ENCODE measurements around the gene ALPL. TPM values are rescaled to one million over a fixed set of nuclear protein-coding genes. Genes with fewer than 3 reads are reported as not detected.

The ALPL gene
- total RNA-seq, 2 donors from 2014 or later = 6.3 to 15.6 TPM

- no peak for TF ChIP-seq POLR2AphosphoS5 (IDR thresholded peaks at IDR 0.05)
- TF ChIP-seq POLR2A (IDR thresholded peaks at IDR 0.05) = no peak
- TF ChIP-seq CTCF (IDR thresholded peaks at IDR 0.05) = no peak
- 50% methylated on average over 8 of the region's 8 CpGs for whole genome bisulfite sequencing
- Histone ChIP-seq H3K9me3 (no peaks in the 10 kb centered on the region), H3K4me3 (no peak overlapping the region), H3K27ac (no peak overlapping the region), H3K36me3 (no peaks in the 10 kb centered on the region), H3K27me3 (replicated peaks; ENCODE audit: insufficient read depth) (no peaks in the 10 kb centered on the region), H3K4me1 (replicated peaks) (no peaks in the 10 kb centered on the region)
- DNase-seq (ENCODE audit: low spot score) = no peak
- intact Hi-C loops (cut with DNase I) = no loop called here
Measured at GRCh38 chr1:21553116-21553926, 44.1 kb downstream of the ALPL start.

- H3K4me1 ChIP-seq (replicated peaks) = no peaks in the 10 kb centered on the region
- WGBS = 83% methylated on average over 5 of the region's 5 CpGs
- H3K36me3 ChIP-seq = no peaks in the 10 kb centered on the region
- DNase-seq (ENCODE audit: low spot score) = no peak
- TF ChIP-seq CTCF (IDR thresholded peaks at IDR 0.05) (no peak), POLR2AphosphoS5 (IDR thresholded peaks at IDR 0.05) (no peak), POLR2A (IDR thresholded peaks at IDR 0.05) (no peak)
- H3K4me3 ChIP-seq = no peak overlapping the region
- H3K27ac ChIP-seq = no peak overlapping the region
- H3K27me3 ChIP-seq (replicated peaks; ENCODE audit: insufficient read depth) = no peaks in the 10 kb centered on the region
- intact Hi-C loops (cut with DNase I) = no loop called here
- no peaks in the 10 kb centered on the region for H3K9me3 ChIP-seq
Measured at GRCh38 chr1:21559788-21560567, 50.8 kb downstream of the ALPL start.

- no peaks in the 10 kb centered on the region for H3K36me3 ChIP-seq
- no peaks in the 10 kb centered on the region for H3K27me3 ChIP-seq (replicated peaks; ENCODE audit: insufficient read depth)
- H3K27ac ChIP-seq = no peak overlapping the region
- TF ChIP-seq POLR2AphosphoS5 (IDR thresholded peaks at IDR 0.05) (no peak), POLR2A (IDR thresholded peaks at IDR 0.05) (no peak), CTCF (IDR thresholded peaks at IDR 0.05) (no peak)
- intact Hi-C loops (cut with DNase I) = no loop called here
- no peaks in the 10 kb centered on the region for H3K4me1 ChIP-seq (replicated peaks)
- WGBS = 91% methylated on average over 12 of the region's 12 CpGs
- no peaks in the 10 kb centered on the region for H3K9me3 ChIP-seq
- DNase-seq (ENCODE audit: low spot score) = no peak
- no peak overlapping the region for H3K4me3 ChIP-seq
Measured at GRCh38 chr1:21560916-21561638, 51.9 kb downstream of the ALPL start.

GRCh38 chr1:21562896-21563295 is 53.7 kb downstream of the ALPL start:
- H3K4me1 ChIP-seq (replicated peaks) = no peaks in the 10 kb centered on the region
- WGBS = 98% methylated on average over 15 of the region's 15 CpGs
- intact Hi-C loops (cut with DNase I) = no loop called here
- DNase-seq (ENCODE audit: low spot score) = no peak
- no peaks in the 10 kb centered on the region for H3K36me3 ChIP-seq
- H3K27me3 ChIP-seq (replicated peaks; ENCODE audit: insufficient read depth) = no peaks in the 10 kb centered on the region
- no peak for TF ChIP-seq POLR2A (IDR thresholded peaks at IDR 0.05)
- TF ChIP-seq POLR2AphosphoS5 (IDR thresholded peaks at IDR 0.05) = no peak
- TF ChIP-seq CTCF (IDR thresholded peaks at IDR 0.05) = no peak
- H3K4me3 ChIP-seq = no peak overlapping the region
- no peak overlapping the region for H3K27ac ChIP-seq
- no peaks in the 10 kb centered on the region for H3K9me3 ChIP-seq

All from prostate gland (tissue), 2 donors.